ENCODE data around the gene TCEAL6. TPM values are rescaled to one million over a fixed set of nuclear protein-coding genes. Genes with fewer than 3 reads are reported as not detected.
"Not testable (repeated sequence)": the region's sequence is repeated elsewhere in the genome, so short reads cannot be mapped to it uniquely, and the experiment has no call there.

TCEAL6 gene
- total RNA-seq, result not detected in 2 replicates
- long read RNA-seq, result 0 reads

GRCh38 chrX:102142274-102142673, at the start of gene TCEAL6:
TCEAL6 (minus strand) TSS chrX:102142481.
- DNase-seq (ENCODE audit: low spot score, unreplicated experiment); H3K36me3 Mint-ChIP-seq (ENCODE audit: insufficient read depth); H3K9me3 Mint-ChIP-seq (ENCODE audit: low read depth); H3K4me1 Mint-ChIP-seq (ENCODE audit: low read depth); H3K4me3 Mint-ChIP-seq (ENCODE audit: low read depth); H3K27me3 Mint-ChIP-seq; H3K27ac Mint-ChIP-seq: not testable (repeated sequence)

DNA sequence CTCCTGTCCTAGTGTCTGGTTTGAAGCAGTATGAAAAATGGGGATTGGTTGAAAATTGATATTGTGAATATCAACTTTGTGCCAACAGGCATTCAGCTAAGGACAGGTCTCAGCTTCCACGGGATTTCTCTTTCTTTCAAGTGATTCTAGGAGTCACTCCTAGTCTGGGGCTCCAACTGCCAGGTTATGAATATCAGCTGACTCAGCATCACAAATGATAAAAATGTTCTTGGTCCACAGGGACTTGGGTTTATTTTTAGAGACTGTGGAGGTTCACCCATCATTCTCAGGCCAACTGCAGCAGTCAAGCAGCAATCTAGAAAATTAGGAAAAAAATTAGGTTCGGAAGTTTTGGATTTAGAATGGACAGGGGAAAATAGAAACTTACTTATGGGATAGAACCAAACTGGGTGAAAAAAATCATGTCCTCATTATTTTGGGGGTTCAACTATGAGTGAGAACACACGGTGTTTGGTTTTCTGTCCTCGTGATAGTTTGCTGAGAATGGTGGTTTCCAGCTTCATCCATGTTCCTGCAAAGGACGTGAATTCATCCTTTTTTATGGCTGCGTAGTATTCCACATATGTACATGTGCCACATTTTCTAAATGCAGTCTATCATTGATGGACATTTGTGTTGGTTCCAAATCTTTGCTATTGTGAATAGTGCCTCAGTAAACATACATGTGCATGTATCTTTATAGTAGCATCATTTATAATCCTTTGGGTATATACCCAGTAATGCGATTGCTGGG, 43.9 kb upstream of the TCEAL6 start:
- DNase-seq (ENCODE audit: low spot score, unreplicated experiment), result no peak
- peaks cover 62% of the 10 kb centered on the region for H3K9me3 Mint-ChIP-seq (ENCODE audit: low read depth)

GRCh38 chrX:102155806-102156179, 13.5 kb upstream of the TCEAL6 start, which contains the start of gene BEX5:
BEX5 (minus strand) TSS chrX:102155977; CDS start chrX:102154265, 1,712 bp downstream.
- Mint-ChIP-seq H3K27me3 (no peaks in the 10 kb centered on the region), H3K4me3 (ENCODE audit: low read depth) (peak within 1 kb of the TSS; percentile 97), H3K4me1 (ENCODE audit: low read depth) (peaks cover 10% of the 10 kb centered on the region), H3K36me3 (ENCODE audit: insufficient read depth) (peaks cover 6% of the 10 kb centered on the region), H3K27ac (peak within 1 kb of the TSS; percentile 99), H3K9me3 (ENCODE audit: low read depth) (peaks cover 13% of the 10 kb centered on the region)
- peak; percentile 42 for DNase-seq (ENCODE audit: low spot score, unreplicated experiment)
- TF ChIP-seq CTCF (IDR thresholded peaks at IDR 0.05; ENCODE audit: unreplicated experiment), result no peak

More for the DNA sequence above, 43.9 kb upstream of the TCEAL6 start:
- Mint-ChIP-seq H3K27me3 (no peaks in the 10 kb centered on the region), H3K27ac (no peak overlapping the region), H3K4me1 (ENCODE audit: low read depth) (no peaks in the 10 kb centered on the region), H3K4me3 (ENCODE audit: low read depth) (no peak overlapping the region), H3K36me3 (ENCODE audit: insufficient read depth) (no peaks in the 10 kb centered on the region)
- TF ChIP-seq CTCF (IDR thresholded peaks at IDR 0.05; ENCODE audit: unreplicated experiment), result no peak

DNA sequence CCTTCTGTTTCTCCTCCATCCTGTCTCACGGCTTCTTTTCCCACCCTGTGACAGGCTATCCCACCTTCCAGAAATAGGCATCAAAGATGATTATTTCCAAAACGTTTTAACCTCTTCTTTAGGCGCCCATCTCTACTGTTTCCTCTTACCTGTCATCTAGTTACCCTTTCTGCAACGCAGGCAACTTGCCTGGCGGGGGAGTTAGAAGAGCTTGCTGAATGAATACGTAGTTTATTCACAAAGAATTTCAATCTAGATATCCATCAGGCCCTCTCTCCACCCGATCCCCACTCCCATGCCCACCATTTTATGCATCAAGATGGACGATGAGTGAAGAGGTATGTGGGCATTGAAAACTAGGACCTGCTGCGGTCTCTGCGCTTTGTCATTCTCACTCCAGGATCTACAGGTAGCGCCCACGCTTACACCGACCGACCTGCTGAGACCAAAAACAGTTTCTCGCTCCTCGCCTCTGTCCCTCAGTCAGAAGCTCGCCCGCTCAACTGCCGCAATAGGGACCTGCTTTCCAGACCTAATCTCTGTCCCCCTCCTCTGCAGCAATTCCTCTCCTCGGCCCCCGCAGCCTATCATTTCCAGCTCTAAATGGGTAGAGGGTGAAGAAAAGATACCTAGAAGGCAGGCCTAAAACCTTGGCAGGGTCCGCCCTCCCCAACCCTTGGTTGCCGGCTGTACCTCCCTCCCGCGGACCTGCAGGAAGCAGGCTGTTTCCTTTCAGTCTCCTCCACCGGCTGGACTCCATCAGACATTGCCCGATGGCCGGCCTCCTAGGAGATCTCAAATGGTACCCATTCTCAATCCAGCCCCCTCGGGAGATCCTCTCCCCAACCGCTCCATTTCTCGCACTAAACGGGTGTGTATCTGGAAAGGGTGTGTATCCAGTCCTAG, 12.9 kb upstream of the TCEAL6 start:
- H3K9me3 Mint-ChIP-seq (ENCODE audit: low read depth), result peaks cover 11% of the 10 kb centered on the region

DNA sequence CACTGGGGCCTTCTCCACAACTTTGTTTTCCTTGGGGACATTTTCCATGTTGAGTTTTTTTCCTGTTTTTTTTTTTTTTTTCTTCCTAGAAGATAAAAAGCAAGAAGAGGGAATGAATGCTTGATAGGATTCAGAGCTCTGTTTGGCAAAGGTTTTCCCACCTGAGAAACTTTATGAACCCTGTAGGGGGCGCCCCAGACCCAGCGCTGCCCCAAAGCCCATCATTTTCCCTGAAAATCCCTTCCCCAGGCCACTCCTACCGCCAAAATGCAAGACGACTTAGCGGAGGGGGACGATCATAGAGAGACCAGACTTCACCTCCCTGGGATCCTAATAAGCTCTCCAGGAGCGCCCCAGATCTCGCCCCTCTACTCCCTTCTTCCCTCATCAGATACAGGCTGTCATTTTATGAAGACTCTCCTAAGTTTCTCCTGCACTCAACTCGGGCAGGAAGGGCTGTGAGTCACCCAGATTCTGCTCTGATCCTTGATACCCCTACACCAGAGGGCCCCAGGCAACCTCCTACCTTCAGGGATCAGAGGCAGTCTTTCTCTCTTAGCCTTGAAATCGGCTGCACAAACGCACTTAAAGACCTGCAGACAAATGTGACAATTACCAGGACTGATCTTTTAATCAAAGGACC, 12.1 kb upstream of the TCEAL6 start:
- Mint-ChIP-seq H3K27me3 (no peaks in the 10 kb centered on the region), H3K4me1 (ENCODE audit: low read depth) (peaks cover 10% of the 10 kb centered on the region), H3K9me3 (ENCODE audit: low read depth) (peaks cover 10% of the 10 kb centered on the region), H3K27ac (peak overlapping the region; percentile 99), H3K4me3 (ENCODE audit: low read depth) (peak overlapping the region; percentile 97), H3K36me3 (ENCODE audit: insufficient read depth) (peaks cover 6% of the 10 kb centered on the region)
- TF ChIP-seq CTCF (IDR thresholded peaks at IDR 0.05; ENCODE audit: unreplicated experiment), result peak; percentile 62
- DNase-seq (ENCODE audit: low spot score, unreplicated experiment), result no peak

More for the DNA sequence above, 12.9 kb upstream of the TCEAL6 start:
- peaks cover 10% of the 10 kb centered on the region for H3K4me1 Mint-ChIP-seq (ENCODE audit: low read depth)
- H3K27ac Mint-ChIP-seq, result peak overlapping the region; percentile 99
- H3K27me3 Mint-ChIP-seq, result no peaks in the 10 kb centered on the region
- peak overlapping the region; percentile 97 for H3K4me3 Mint-ChIP-seq (ENCODE audit: low read depth)
- no peak for DNase-seq (ENCODE audit: low spot score, unreplicated experiment)
- no peak for TF ChIP-seq CTCF (IDR thresholded peaks at IDR 0.05; ENCODE audit: unreplicated experiment)
- peaks cover 6% of the 10 kb centered on the region for H3K36me3 Mint-ChIP-seq (ENCODE audit: insufficient read depth)

DNA sequence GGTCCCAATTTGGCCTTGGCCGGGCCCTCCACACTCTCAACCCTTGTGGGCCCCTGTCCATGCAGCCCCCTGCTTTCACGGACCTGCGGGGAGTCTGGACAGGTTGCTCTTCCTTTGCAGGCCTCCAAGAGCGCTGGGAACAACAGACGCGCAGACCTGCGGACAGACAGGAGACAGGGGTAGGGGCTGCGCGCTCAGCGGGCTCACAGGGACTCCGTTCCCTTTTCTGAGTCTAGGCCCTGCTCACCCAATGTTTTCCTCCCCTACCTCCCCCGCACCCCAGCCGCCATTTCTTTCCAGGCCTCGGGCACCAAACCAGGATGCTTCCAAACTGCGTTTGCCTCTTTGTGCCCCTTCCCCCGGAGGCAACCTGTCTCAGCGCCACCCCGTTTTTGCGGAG, 650 bp downstream of the TCEAL6 start:
- H3K36me3 Mint-ChIP-seq (ENCODE audit: insufficient read depth); DNase-seq (ENCODE audit: low spot score, unreplicated experiment): not testable (repeated sequence)

DNA sequence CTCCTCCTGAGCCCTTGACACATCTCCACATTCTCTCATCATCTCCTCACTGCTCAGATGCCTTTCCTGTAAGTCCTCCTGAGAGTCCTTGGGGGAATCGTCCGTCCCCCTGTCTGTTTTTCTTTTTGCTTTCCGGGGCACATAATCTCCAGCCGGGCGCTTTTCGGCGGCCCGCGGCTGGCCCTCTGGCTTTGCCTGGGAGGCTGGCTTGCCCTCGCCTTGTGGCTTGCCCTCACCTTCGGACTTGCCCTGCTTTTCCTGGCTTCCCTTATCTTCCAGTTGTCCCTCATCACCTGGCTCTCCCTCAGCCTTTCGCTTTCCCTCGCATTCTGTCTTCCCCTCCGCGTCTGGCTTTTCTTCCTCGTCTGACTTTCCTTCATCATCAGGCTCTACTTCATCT, 1.4 kb downstream of the TCEAL6 start:
- H3K27ac Mint-ChIP-seq; H3K27me3 Mint-ChIP-seq; H3K4me3 Mint-ChIP-seq (ENCODE audit: low read depth); H3K36me3 Mint-ChIP-seq (ENCODE audit: insufficient read depth); DNase-seq (ENCODE audit: low spot score, unreplicated experiment); H3K4me1 Mint-ChIP-seq (ENCODE audit: low read depth): not testable (repeated sequence)
- H3K9me3 Mint-ChIP-seq (ENCODE audit: low read depth), result peaks cover 12% of the 10 kb centered on the region

More for the DNA sequence above, 650 bp downstream of the TCEAL6 start:
- not testable (repeated sequence) for H3K9me3 Mint-ChIP-seq (ENCODE audit: low read depth); H3K27me3 Mint-ChIP-seq; H3K27ac Mint-ChIP-seq; H3K4me1 Mint-ChIP-seq (ENCODE audit: low read depth); H3K4me3 Mint-ChIP-seq (ENCODE audit: low read depth)
